Psoas muscle (tissue), 8 donors: ENCODE results near the gene MRPL28. TPM values are rescaled to one million over a fixed set of nuclear protein-coding genes. Genes with fewer than 3 reads are reported as not detected.

ENCODE experiments used
- ATAC-seq, 4 donors: fragments of 200-7000 bp; cut with Tn5 transposase; one replicate each; pipeline ENCODE4 v1.9.1; 2020; ENCODE audit warnings: moderate library complexity in 3 of 4, mild to moderate bottlenecking in 2 of 4
- DNase-seq, 2 donors: peaks; one replicate each; pipeline ENCODE4 v3.0.0-alpha.2; 2020
- H3K27ac ChIP-seq: fragments of 200-600 bp; one replicate; pipeline ENCODE4 v1.8.0; 2022
- H3K27me3 ChIP-seq, 3 donors: fragments of 200-600 bp in 1 of 3; one replicate each; pipeline versions ENCODE4 v1.6.1 to v1.8.0; 2013 to 2022; ENCODE audit warnings: low read length in 2 of 3, mild to moderate bottlenecking in 2 of 3, moderate library complexity in 1 of 3; ENCODE audit not compliant: insufficient read depth in 3 of 3
- H3K36me3 ChIP-seq, 2 donors: fragments of 200-600 bp in 1 of 2; one replicate each; pipeline versions ENCODE4 v1.6.1 to v1.8.0; 2013 to 2022; ENCODE audit warnings: low read depth in 1 of 2, mild to moderate bottlenecking in 1 of 2, moderate library complexity in 1 of 2; ENCODE audit not compliant: insufficient read depth in 1 of 2
- H3K4me1 ChIP-seq: fragments of 200-600 bp; one replicate; pipeline ENCODE4 v1.8.0; 2022
- H3K4me3 ChIP-seq: fragments of 200-600 bp; one replicate; pipeline ENCODE4 v1.8.0; 2022; ENCODE audit warnings: mild to moderate bottlenecking
- H3K9me3 ChIP-seq: fragments of 200-600 bp; one replicate; pipeline ENCODE4 v1.8.0; 2022
- CTCF ChIP-seq: fragments of 200-600 bp; IDR thresholded peaks from one replicate; pipeline ENCODE4 v1.8.0; 2022; ENCODE audit warnings: antibody characterized with exemption
- WGBS, 3 donors: extraction: QIAGEN DNeasy Blood & Tissue Kit; methylation state at CpG; one replicate each; pipeline versions ENCODE4 v1.1.6 to v1.1.7; 2013; 5-methylcytosine and 5-hydroxymethylcytosine counted together
- intact Hi-C, 2 donors: fragments of 100-400 bp; cut with DNase I; formaldehyde crosslinking; loops; one replicate each; pipeline versions ENCODE4 v1.11.0 to v1.14.2; 2022
- polyA plus RNA-seq, 3 donors: library from polyadenylated mRNA; stranded (reverse); fragments of 200-250 nt; gene quantifications; one replicate each; pipeline ENCODE4 v1.2.3, GENCODE V29; 2013
- total RNA-seq, 4 donors: library from RNA; stranded (reverse); fragmentation: NEBNext Ultra II Directional in 2 of 4; extraction: Animal tissue kit (Norgen Biotek cat#: 25700) in 2 of 4; gene quantifications; one replicate each; pipeline versions ENCODE4 v1.2.1 to v1.2.4, GENCODE V29; 2021 to 2023
- donor health status: healthy with polysubstance abuse.
- donor health status: DM: no; HTN: no; CAD: no; lungs with moderate emphysema.
- donor health status: Bipolar disorder and iron deficiency.
- donor health status: healthy.
- donor health status: DM: yes; HTN: yes; CAD: no.
- donor health status: DM: no; HTN: no; CAD: no.
- donor health status: DM: no; HTN: no; CAD: no.
- donor health status: DM: yes; HTN: yes; CAD: no.

Gene MRPL28
- total and polyA plus RNA-seq, 7 donors = 55.4 to 126 (median 67.1) TPM

GRCh38 chr16:374616-374926, 4.2 kb upstream of the MRPL28 start:
- DNase-seq = no peak
- ATAC-seq = no peak
- no peak overlapping the region for H3K27ac ChIP-seq
- H3K4me1 ChIP-seq = peaks cover 12% of the 10 kb centered on the region
- no peak for TF ChIP-seq CTCF
- 92 to 95% (median 93%) methylated on average over 9 of the region's 9 CpGs for WGBS, 3 donors
- no peak overlapping the region for H3K4me3 ChIP-seq
- intact Hi-C loops = no loop called here
- H3K27me3 ChIP-seq = no peaks in the 10 kb centered on the region
- H3K36me3 ChIP-seq = peaks cover 0 to 60% of the 10 kb centered on the region in 2 donors
- no peaks in the 10 kb centered on the region for H3K9me3 ChIP-seq

GRCh38 chr16:373848-374615, 3.7 kb upstream of the MRPL28 start:
- no peak for TF ChIP-seq CTCF
- no peak overlapping the region for H3K4me3 ChIP-seq
- H3K27me3 ChIP-seq = no peaks in the 10 kb centered on the region
- peaks cover 13% of the 10 kb centered on the region for H3K4me1 ChIP-seq
- H3K36me3 ChIP-seq = peaks cover 0 to 61% of the 10 kb centered on the region in 2 donors
- DNase-seq = no peak
- H3K27ac ChIP-seq = no peak overlapping the region
- intact Hi-C loops = no loop called here
- ATAC-seq = no peak
- H3K9me3 ChIP-seq = no peaks in the 10 kb centered on the region
- 92 to 93% (median 92%) methylated on average over 43 to 44 of the region's 44 CpGs for WGBS, 3 donors

GRCh38 chr16:373020-373598, 2.8 kb upstream of the MRPL28 start:
- peaks cover 13% of the 10 kb centered on the region for H3K4me1 ChIP-seq
- WGBS, 3 donors = 86 to 91% (median 90%) methylated on average over 5 of the region's 5 CpGs
- H3K27me3 ChIP-seq = no peaks in the 10 kb centered on the region
- H3K27ac ChIP-seq = no peak overlapping the region
- DNase-seq (no peak), ATAC-seq (no peak)
- no peaks in the 10 kb centered on the region for H3K9me3 ChIP-seq
- TF ChIP-seq CTCF = no peak
- intact Hi-C loops = no loop called here
- H3K4me3 ChIP-seq = no peak overlapping the region
- H3K36me3 ChIP-seq = peaks cover 2 to 70% of the 10 kb centered on the region in 2 donors

GRCh38 chr16:372302-372983, 2.1 kb upstream of the MRPL28 start:
- Histone ChIP-seq H3K4me3 (no peak overlapping the region), H3K36me3 (peaks cover 4 to 76% of the 10 kb centered on the region in 2 donors), H3K27me3 (no peaks in the 10 kb centered on the region), H3K9me3 (no peaks in the 10 kb centered on the region), H3K27ac (no peak overlapping the region), H3K4me1 (peaks cover 13% of the 10 kb centered on the region)
- ATAC-seq = no peak
- intact Hi-C loops = no loop called here
- DNase-seq = no peak
- 91 to 95% (median 93%) methylated on average over 19 of the region's 19 CpGs for WGBS, 3 donors
- no peak for TF ChIP-seq CTCF
